K562 (cell line): ENCODE data around the gene ARHGEF3. TPM values are rescaled to one million over a fixed set of nuclear protein-coding genes. Genes with fewer than 3 reads are reported as not detected.

Experiments
- ATAC-seq: fragments of 200-7000 bp; cut with Tn5 transposase; 3 replicates; pipeline ENCODE4 v1.9.1; 2020; ENCODE audit warnings: moderate library complexity
- BruUV-seq: library from RNA; stranded (reverse); fragments of 400-500 nt; replicated peaks from 2 replicates; lab custom pipeline; 2021; lab: Mats Ljungman, UMichigan
- CTCF ChIA-PET: fragments of 300-600 bp; formaldehyde crosslinking; extraction: SDS; loops from one replicate; lab custom pipeline; 2021; ENCODE audit warnings: low intra/inter-chr PET ratio; lab: Yijun Ruan, JAX
- POLR2A ChIA-PET: fragments of 300-600, 350-650 bp; sonication (Branson Sonifier 250); formaldehyde crosslinking; extraction: SDS; loops from one replicate; lab custom pipeline; 2021; ENCODE audit warnings: antibody characterized with exemption, inconsistent platforms; lab: Yijun Ruan, JAX
- DNase-seq, 4 experiments: peaks; one replicate each; pipeline versions ENCODE4 v3.0.0 to v3.0.0-alpha.2; 2011 to 2018; ENCODE audit warnings: low spot score in 3 of 4, mixed read lengths in 3 of 4; ENCODE audit errors: extremely low read depth in 1 of 4
- FAIRE-seq: peaks from 2 replicates; lab custom pipeline; 2011; peaks lifted over from hg19 to GRCh38; lab: Jason Lieb, UNC
- H2AFZ ChIP-seq: 2 replicates; pipeline ENCODE4 v1.6.0; 2011; ENCODE audit warnings: low read depth, low read length, control low read depth, inconsistent platforms
- H3K27ac ChIP-seq: fragments of 200-600 bp; 3 replicates; pipeline ENCODE4 v1.8.0; 2011; ENCODE audit warnings: low read depth, mild to moderate bottlenecking, control low read depth, inconsistent platforms, low read length, moderate library complexity, mixed read lengths; ENCODE audit errors: extremely low read depth
- H3K27me3 ChIP-seq, 2 experiments: fragments of 300-600 bp in 1 of 2; 2 replicates in 1 of 2; 3 replicates in 1 of 2; pipeline versions ENCODE4 v1.6.0 to v1.8.0; 2011; ENCODE audit warnings: inconsistent platforms in 2 of 2, low read length in 2 of 2, mild to moderate bottlenecking in 1 of 2, mixed read lengths in 1 of 2, moderate library complexity in 1 of 2; ENCODE audit not compliant: control insufficient read depth in 2 of 2, insufficient read depth in 2 of 2
- H3K36me3 ChIP-seq: fragments of 300-600 bp; 3 replicates; pipeline ENCODE4 v1.8.0; 2011; ENCODE audit warnings: mild to moderate bottlenecking, low read length, inconsistent platforms; ENCODE audit not compliant: control insufficient read depth, insufficient read depth
- H3K4me1 ChIP-seq, 2 experiments: fragments of 200-600 bp in 1 of 2; replicated peaks in 1 of 2; 2 replicates in 1 of 2; 3 replicates in 1 of 2; pipeline versions ENCODE4 v1.5.1 to v1.8.0; 2011; ENCODE audit warnings: inconsistent platforms in 2 of 2, low read length in 2 of 2, mild to moderate bottlenecking in 1 of 2, mixed read lengths in 1 of 2, moderate library complexity in 1 of 2; ENCODE audit not compliant: control insufficient read depth in 2 of 2, insufficient read depth in 2 of 2
- H3K4me2 ChIP-seq: 2 replicates; pipeline ENCODE4 v1.6.1; 2011; ENCODE audit warnings: low read length, control low read depth, inconsistent platforms, mixed read lengths; ENCODE audit not compliant: insufficient read depth
- H3K4me3 ChIP-seq: fragments of 200-600 bp; sonication (generic), shearing (Covaris generic); 2 replicates; pipeline ENCODE4 v1.5.1; 2016; ENCODE audit warnings: control low read depth, inconsistent platforms
- H3K79me2 ChIP-seq: fragments of 200-600 bp; 3 replicates; pipeline ENCODE4 v1.8.0; 2011; ENCODE audit warnings: low read length, inconsistent platforms; ENCODE audit not compliant: control insufficient read depth, insufficient read depth
- H3K9ac ChIP-seq, 2 experiments: 2 replicates each; pipeline versions ENCODE4 v1.6.0 to v1.6.1; 2011; ENCODE audit warnings: low read depth in 2 of 2, low read length in 2 of 2, control low read depth in 1 of 2, inconsistent platforms in 1 of 2, mild to moderate bottlenecking in 1 of 2, mixed read lengths in 1 of 2; ENCODE audit not compliant: insufficient read depth in 1 of 2
- H3K9me1 ChIP-seq: one replicate; pipeline ENCODE4 v1.6.0; 2011; ENCODE audit warnings: inconsistent platforms, mild to moderate bottlenecking, low read length, moderate library complexity; ENCODE audit not compliant: control insufficient read depth, insufficient read depth
- H3K9me3 ChIP-seq: replicated peaks from 2 replicates; pipeline ENCODE4 v1.5.1; 2011; ENCODE audit warnings: low read depth, low read length, inconsistent platforms; ENCODE audit not compliant: control insufficient read depth, insufficient read depth
- H4K20me1 ChIP-seq: replicated peaks from 2 replicates; pipeline ENCODE4 v1.6.1; 2011; ENCODE audit warnings: low read length, inconsistent platforms, mixed read lengths; ENCODE audit not compliant: control insufficient read depth, insufficient read depth
- JUNB ChIP-seq: fragments of 450-650 bp; formaldehyde crosslinking; conservative IDR thresholded peaks from 2 replicates; pipeline ENCODE4 v1.4.0; 2020; ENCODE audit warnings: mild to moderate bottlenecking
- JUND ChIP-seq, 2 experiments: IDR thresholded peaks; 2 replicates in 1 of 2; 3 replicates in 1 of 2; pipeline ENCODE4 v1.6.1; 2011; ENCODE audit warnings: borderline replicate concordance in 2 of 2, low read depth in 2 of 2, low read length in 2 of 2, improper control_type of control experiment in 1 of 2, missing biosample characterization in 1 of 2, missing genetic modification characterization in 1 of 2, missing genetic modification reagents in 1 of 2
- MEIS2 ChIP-seq: fragments of 450-650 bp; IDR thresholded peaks from 2 replicates; pipeline ENCODE4 v1.6.1; 2014; ENCODE audit warnings: mild to moderate bottlenecking; ENCODE audit not compliant: partially characterized antibody
- POLR3G ChIP-seq: IDR thresholded peaks from 2 replicates; pipeline ENCODE4 v1.6.1; 2011; ENCODE audit not compliant: insufficient read length, insufficient replicate concordance; ENCODE audit errors: extremely low read depth
- POU5F1 ChIP-seq: fragments of 150-350 bp; IDR thresholded peaks from 2 replicates; pipeline ENCODE4 v1.6.1; 2014; ENCODE audit warnings: borderline replicate concordance, low read length, low read depth, mild to moderate bottlenecking; ENCODE audit not compliant: partially characterized antibody
- SRSF9 ChIP-seq: fragments of 200-400 bp; formaldehyde crosslinking; IDR thresholded peaks from 2 replicates; pipeline ENCODE4 v1.6.1; 2017; ENCODE audit warnings: low read depth, low read length, borderline replicate concordance
- TCF15 ChIP-seq: fragments of 250-450 bp; sonication (Bioruptor Pico); IDR thresholded peaks from 2 replicates; pipeline ENCODE4 v1.8.0; 2022; ENCODE audit warnings: moderate library complexity, mild to moderate bottlenecking, inconsistent platforms
- ZNF347 ChIP-seq: fragments of 450-650 bp; formaldehyde crosslinking; IDR thresholded peaks from 2 replicates; pipeline ENCODE4 v1.4.0; 2020; ENCODE audit warnings: low read depth, mild to moderate bottlenecking, moderate library complexity
- ZNF512 ChIP-seq: IDR thresholded peaks from 2 replicates; pipeline ENCODE4 v1.6.1; 2016; ENCODE audit warnings: missing genetic modification characterization, missing compliant biosample characterization
- ZNF561 ChIP-seq: fragments of 450-650 bp; formaldehyde crosslinking; conservative IDR thresholded peaks from 2 replicates; pipeline ENCODE4 v1.4.0; 2020; ENCODE audit warnings: mild to moderate bottlenecking, moderate library complexity
- ZNF668 ChIP-seq: fragments of 250-450 bp; sonication (Bioruptor Pico); IDR thresholded peaks from 2 replicates; pipeline ENCODE4 v1.8.0; 2022; ENCODE audit warnings: mild to moderate bottlenecking, inconsistent platforms
- WGBS: fragments of 100-300 bp; shearing (Covaris generic); methylation state at CpG from one replicate; pipeline ENCODE4 v1.1.6; 2016; ENCODE audit warnings: low coverage, mixed read lengths; ENCODE audit not compliant: insufficient coverage; ENCODE audit errors: missing lambda C conversion rate; 5-methylcytosine and 5-hydroxymethylcytosine counted together
- in situ Hi-C: fragments of 300-500 bp; cut with MboI; formaldehyde crosslinking; loops from 4 replicates; pipeline ENCODE4 v1.15.0; 2018; ENCODE audit warnings: inconsistent platforms, mixed read lengths
- intact Hi-C: fragments of 100-400 bp; cut with micrococcal nuclease; formaldehyde crosslinking; loops from 2 replicates; pipeline ENCODE4 v1.14.2; 2022
- polyA plus RNA-seq, 8 experiments: library from polyadenylated mRNA; depleted of rRNA in 4 of 8; stranded (reverse) in 5 of 8; unstranded in 3 of 8; fragments of >200 nt; fragmentation: Nextera tagmentation in 2 of 8; fragmentation: Illumina TruSeq in 1 of 8; extraction: Ambion mirVana in 2 of 8; extraction: Trizol in 1 of 8; gene quantifications; 2 replicates each; pipeline versions ENCODE4 v1.2.1 to v1.2.3, GENCODE V29; 2011 to 2014; ENCODE audit warnings: inconsistent platforms in 1 of 8, missing spikeins in 1 of 8
- total RNA-seq, 7 experiments: library from RNA; depleted of rRNA in 6 of 7; stranded (reverse); fragments of >200 nt in 6 of 7; fragmentation: Illumina TruSeq in 2 of 7; extraction: Trizol in 2 of 7; gene quantifications; 2 replicates each; pipeline versions ENCODE4 v1.2.1 to v1.2.3, GENCODE V29; 2011 to 2021; ENCODE audit warnings: low replicate concordance in 1 of 7

Gene ARHGEF3
- total and polyA plus RNA-seq, 9 of the 15 experiments (the other 6 are each of a cell fraction or from before 2014, with no cell fraction given), result 0.77 to 2.7 (median 1.4) TPM

- intact Hi-C loops (no loop called here), in situ Hi-C loops (no loop called here)
- H3K9me3 ChIP-seq, result no peaks in the 10 kb centered on the region
- ChIA-PET CTCF (no interaction called here), POLR2A (interaction anchor here (0.7 kb wide), 2 partner anchors 9 to 321 kb away, joined by 3 read pairs; no protein-coding TSS in a partner anchor)
- peak; percentile 32 for TF ChIP-seq MEIS2
- TF ChIP-seq POU5F1, result no peak
- no peak for TF ChIP-seq JUND (IDR thresholded peaks at IDR 0.05; ENCODE audit: borderline replicate concordance, low read depth, low read length)
- TF ChIP-seq JUND (tag; IDR thresholded peaks at IDR 0.05; ENCODE audit: borderline replicate concordance, low read depth, low read length), result 0 out of 3 replicates have a peak, but pooled peaks have one; percentile 17
- no peak overlapping the region for H3K4me2 ChIP-seq
- FAIRE-seq, result no peak
- H2AFZ ChIP-seq, result no peak overlapping the region
- no peak for ATAC-seq
- peak in 1 of 4 experiments; percentile 11 for DNase-seq
- no peaks in the 10 kb centered on the region for H3K9me1 ChIP-seq
- H3K79me2 ChIP-seq, result no peaks in the 10 kb centered on the region
- H3K4me3 ChIP-seq, result no peak overlapping the region
- H3K9ac ChIP-seq, result no peak overlapping the region
- no TSS peak for BruUV-seq
- H3K27ac ChIP-seq, result no peak overlapping the region
- no peaks in the 10 kb centered on the region; a peak in 1 of 5 replicates for H3K4me1 ChIP-seq
- WGBS, result 22% methylated on average over 3 of the region's 3 CpGs
- H3K36me3 ChIP-seq, result no peaks in the 10 kb centered on the region
- no peaks in the 10 kb centered on the region for H4K20me1 ChIP-seq
- no peaks in the 10 kb centered on the region for H3K27me3 ChIP-seq
These were observed 77.1 kb downstream of the ARHGEF3 start for GRCh38 chr3:56724676-56725075.

GRCh38 chr3:56720849-56721248 lies 80.9 kb downstream of the ARHGEF3 start:
- H3K79me2 ChIP-seq, result no peaks in the 10 kb centered on the region
- no peaks in the 10 kb centered on the region for H3K9me3 ChIP-seq
- H3K4me1 ChIP-seq, result no peaks in the 10 kb centered on the region; a peak in 1 of 5 replicates
- FAIRE-seq, result no peak
- H3K27ac ChIP-seq, result no peak overlapping the region
- H3K9me1 ChIP-seq, result no peaks in the 10 kb centered on the region
- no peak overlapping the region for H2AFZ ChIP-seq
- H3K4me3 ChIP-seq, result no peak overlapping the region
- ChIA-PET CTCF (no interaction called here), POLR2A (no interaction called here)
- H4K20me1 ChIP-seq, result no peaks in the 10 kb centered on the region
- H3K9ac ChIP-seq, result no peak overlapping the region
- H3K4me2 ChIP-seq, result no peak overlapping the region
- no peaks in the 10 kb centered on the region for H3K36me3 ChIP-seq
- no TSS peak for BruUV-seq
- TF ChIP-seq TCF15 (CRISPR knock-in tag), result no peak
- no peak for TF ChIP-seq POLR3G
- no peak for TF ChIP-seq ZNF561 (CRISPR knock-in tag)
- TF ChIP-seq JUNB, result no peak
- TF ChIP-seq ZNF512 (tag), result no peak
- no peak for TF ChIP-seq ZNF347
- no peak for TF ChIP-seq SRSF9
- TF ChIP-seq ZNF668 (CRISPR knock-in tag), result no peak
- TF ChIP-seq, all 486 proteins: peak for 0
- in situ Hi-C loops (no loop called here), intact Hi-C loops (no loop called here)
- DNase-seq (no peak), ATAC-seq (no peak)
- no peaks in the 10 kb centered on the region for H3K27me3 ChIP-seq
